Psoas muscle (tissue), 8 donors: ENCODE measurements around the gene PGAP2. TPM values are rescaled to one million over a fixed set of nuclear protein-coding genes. Genes with fewer than 3 reads are reported as not detected.

Experiments used
- ATAC-seq, 4 donors: fragments of 200-7000 bp; cut with Tn5 transposase; one replicate each; pipeline ENCODE4 v1.9.1; 2020; ENCODE audit warnings: moderate library complexity in 3 of 4, mild to moderate bottlenecking in 2 of 4
- DNase-seq, 2 donors: peaks; one replicate each; pipeline ENCODE4 v3.0.0-alpha.2; 2020
- H3K27ac ChIP-seq: fragments of 200-600 bp; one replicate; pipeline ENCODE4 v1.8.0; 2022
- H3K27me3 ChIP-seq, 3 donors: fragments of 200-600 bp in 1 of 3; one replicate each; pipeline versions ENCODE4 v1.6.1 to v1.8.0; 2013 to 2022; ENCODE audit warnings: low read length in 2 of 3, mild to moderate bottlenecking in 2 of 3, moderate library complexity in 1 of 3; ENCODE audit not compliant: insufficient read depth in 3 of 3
- H3K36me3 ChIP-seq, 2 donors: fragments of 200-600 bp in 1 of 2; one replicate each; pipeline versions ENCODE4 v1.6.1 to v1.8.0; 2013 to 2022; ENCODE audit warnings: low read depth in 1 of 2, mild to moderate bottlenecking in 1 of 2, moderate library complexity in 1 of 2; ENCODE audit not compliant: insufficient read depth in 1 of 2
- H3K4me1 ChIP-seq: fragments of 200-600 bp; one replicate; pipeline ENCODE4 v1.8.0; 2022
- H3K4me3 ChIP-seq: fragments of 200-600 bp; one replicate; pipeline ENCODE4 v1.8.0; 2022; ENCODE audit warnings: mild to moderate bottlenecking
- H3K9me3 ChIP-seq: fragments of 200-600 bp; one replicate; pipeline ENCODE4 v1.8.0; 2022
- WGBS, 3 donors: extraction: QIAGEN DNeasy Blood & Tissue Kit; methylation state at CpG; one replicate each; pipeline versions ENCODE4 v1.1.6 to v1.1.7; 2013; 5-methylcytosine and 5-hydroxymethylcytosine counted together
- intact Hi-C, 2 donors: fragments of 100-400 bp; cut with DNase I; formaldehyde crosslinking; loops; one replicate each; pipeline versions ENCODE4 v1.11.0 to v1.14.2; 2022
- polyA plus RNA-seq, 3 donors: library from polyadenylated mRNA; stranded (reverse); fragments of 200-250 nt; gene quantifications; one replicate each; pipeline ENCODE4 v1.2.3, GENCODE V29; 2013
- total RNA-seq, 4 donors: library from RNA; stranded (reverse); fragmentation: NEBNext Ultra II Directional in 2 of 4; extraction: Animal tissue kit (Norgen Biotek cat#: 25700) in 2 of 4; gene quantifications; one replicate each; pipeline versions ENCODE4 v1.2.1 to v1.2.4, GENCODE V29; 2021 to 2023
- TF ChIP-seq, protein P1 (sequence below): fragments of 200-600 bp; IDR thresholded peaks from one replicate; pipeline ENCODE4 v1.8.0; 2022; ENCODE audit warnings: antibody characterized with exemption
- donor health status: healthy with polysubstance abuse.
- donor health status: DM: no; HTN: no; CAD: no; lungs with moderate emphysema.
- donor health status: Bipolar disorder and iron deficiency.
- donor health status: healthy.
- donor health status: DM: yes; HTN: yes; CAD: no.
- donor health status: DM: no; HTN: no; CAD: no.
- donor health status: DM: no; HTN: no; CAD: no.
- donor health status: DM: yes; HTN: yes; CAD: no.

Gene PGAP2
- total and polyA plus RNA-seq, 7 donors = 4.5 to 14.5 (median 6.0) TPM

DNA sequence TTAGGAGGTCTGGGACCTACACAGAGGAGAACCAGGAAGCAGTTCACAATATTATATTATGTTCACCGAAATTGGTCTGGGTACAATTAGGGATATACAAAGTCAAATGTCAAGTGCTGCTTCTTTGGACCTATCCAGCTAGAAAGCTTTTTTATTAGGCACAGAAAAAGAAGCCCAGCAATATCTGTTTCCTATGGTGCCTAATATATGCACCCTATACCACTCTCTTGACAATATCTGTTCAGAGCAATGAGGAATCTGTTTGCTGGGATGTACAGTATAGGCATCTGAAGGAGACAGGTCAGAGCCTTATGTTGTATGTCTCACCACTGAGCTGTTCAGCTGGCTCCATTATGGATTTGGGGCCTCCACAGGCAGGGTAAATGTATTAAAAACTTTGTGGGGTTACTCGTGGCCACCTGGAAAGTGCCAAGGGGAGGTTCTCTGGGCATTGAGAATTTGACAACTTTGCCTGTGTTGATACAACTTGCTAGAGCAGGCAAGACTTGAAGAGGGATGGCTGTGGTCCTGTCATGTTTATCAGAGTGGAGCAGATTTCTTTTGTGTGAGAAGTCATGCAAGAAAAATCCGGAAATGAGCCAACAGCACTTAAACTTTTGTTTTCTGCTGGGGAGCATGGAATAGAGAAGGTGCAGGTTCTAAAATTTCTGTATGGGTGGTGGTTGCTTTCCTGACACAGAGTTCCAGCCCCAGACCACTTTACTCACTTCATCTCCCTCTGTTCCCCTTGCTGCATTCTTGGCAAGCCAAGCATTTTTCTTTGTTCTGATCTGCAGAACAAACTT is 57.2 kb downstream of the PGAP2 start:
- intact Hi-C loops = no loop called here
- TF ChIP-seq, protein P1, sequence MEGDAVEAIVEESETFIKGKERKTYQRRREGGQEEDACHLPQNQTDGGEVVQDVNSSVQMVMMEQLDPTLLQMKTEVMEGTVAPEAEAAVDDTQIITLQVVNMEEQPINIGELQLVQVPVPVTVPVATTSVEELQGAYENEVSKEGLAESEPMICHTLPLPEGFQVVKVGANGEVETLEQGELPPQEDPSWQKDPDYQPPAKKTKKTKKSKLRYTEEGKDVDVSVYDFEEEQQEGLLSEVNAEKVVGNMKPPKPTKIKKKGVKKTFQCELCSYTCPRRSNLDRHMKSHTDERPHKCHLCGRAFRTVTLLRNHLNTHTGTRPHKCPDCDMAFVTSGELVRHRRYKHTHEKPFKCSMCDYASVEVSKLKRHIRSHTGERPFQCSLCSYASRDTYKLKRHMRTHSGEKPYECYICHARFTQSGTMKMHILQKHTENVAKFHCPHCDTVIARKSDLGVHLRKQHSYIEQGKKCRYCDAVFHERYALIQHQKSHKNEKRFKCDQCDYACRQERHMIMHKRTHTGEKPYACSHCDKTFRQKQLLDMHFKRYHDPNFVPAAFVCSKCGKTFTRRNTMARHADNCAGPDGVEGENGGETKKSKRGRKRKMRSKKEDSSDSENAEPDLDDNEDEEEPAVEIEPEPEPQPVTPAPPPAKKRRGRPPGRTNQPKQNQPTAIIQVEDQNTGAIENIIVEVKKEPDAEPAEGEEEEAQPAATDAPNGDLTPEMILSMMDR = no peak
- Histone ChIP-seq H3K9me3 (no peaks in the 10 kb centered on the region), H3K27ac (peak overlapping the region; percentile 79), H3K27me3 (no peaks in the 10 kb centered on the region), H3K36me3 (no peaks in the 10 kb centered on the region), H3K4me3 (peak overlapping the region; percentile 27), H3K4me1 (peaks cover 83% of the 10 kb centered on the region)
- WGBS, 3 donors = 31 to 38% (median 33%) methylated on average over 3 of the region's 3 CpGs
- DNase-seq (no peak), ATAC-seq (no peak)

DNA sequence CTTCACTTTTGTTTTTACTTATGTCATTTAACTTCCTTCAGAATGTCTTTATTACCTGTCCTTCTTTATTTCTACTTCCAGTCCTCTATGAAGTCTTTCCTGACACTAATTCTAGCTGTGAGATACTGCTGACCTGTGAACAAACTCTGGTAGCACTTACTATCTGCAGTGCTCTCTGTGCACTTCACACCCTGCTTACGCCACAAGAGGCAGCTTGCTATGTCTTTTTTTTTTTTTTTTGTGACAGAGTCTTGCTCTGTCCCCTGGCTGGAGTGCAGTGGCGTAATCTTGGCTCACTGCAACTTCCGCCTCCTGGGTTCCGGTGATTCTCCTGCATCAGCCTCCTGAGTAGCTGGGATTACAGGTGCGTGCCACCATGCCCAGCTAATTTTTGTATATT is 57.8 kb downstream of the PGAP2 start:
- no peaks in the 10 kb centered on the region for H3K27me3 ChIP-seq
- ATAC-seq = peak in 3 of 4 donors; percentile 49 to 71 (median 52)
- peak overlapping the region; percentile 27 for H3K4me3 ChIP-seq
- TF ChIP-seq, protein P1 = no peak
- no peaks in the 10 kb centered on the region for H3K36me3 ChIP-seq
- 61 to 86% (median 69%) methylated on average over 5 of the region's 5 CpGs for WGBS, 3 donors
- intact Hi-C loops = no loop called here
- peaks cover 80% of the 10 kb centered on the region for H3K4me1 ChIP-seq
- peak overlapping the region; percentile 79 for H3K27ac ChIP-seq
- peak; percentile 30 to 59 for DNase-seq
- H3K9me3 ChIP-seq = no peaks in the 10 kb centered on the region

DNA sequence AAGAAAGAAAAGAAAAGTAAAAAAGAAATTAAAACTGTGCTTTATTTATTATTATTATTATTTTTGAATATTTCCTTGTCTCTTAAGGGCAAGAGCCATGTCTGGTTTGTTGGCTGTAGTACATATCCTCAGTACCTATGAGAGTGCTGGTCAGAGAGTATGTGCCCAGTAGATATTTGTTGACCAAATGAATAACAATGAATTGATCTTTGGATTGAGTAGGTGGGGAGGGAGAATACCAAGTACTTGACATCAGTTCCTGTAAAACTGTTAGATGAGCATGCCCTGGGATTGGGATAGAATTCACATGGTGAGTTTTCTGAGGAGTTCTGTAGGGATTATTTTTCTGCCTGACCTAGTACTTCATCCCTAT is 58.5 kb downstream of the PGAP2 start:
- Histone ChIP-seq H3K9me3 (no peaks in the 10 kb centered on the region), H3K4me1 (peaks cover 75% of the 10 kb centered on the region), H3K36me3 (no peaks in the 10 kb centered on the region), H3K27me3 (no peaks in the 10 kb centered on the region), H3K4me3 (no peak overlapping the region), H3K27ac (peak overlapping the region; percentile 79)
- intact Hi-C loops = no loop called here
- TF ChIP-seq, protein P1 = no peak
- ATAC-seq (no peak), DNase-seq (no peak)

DNA sequence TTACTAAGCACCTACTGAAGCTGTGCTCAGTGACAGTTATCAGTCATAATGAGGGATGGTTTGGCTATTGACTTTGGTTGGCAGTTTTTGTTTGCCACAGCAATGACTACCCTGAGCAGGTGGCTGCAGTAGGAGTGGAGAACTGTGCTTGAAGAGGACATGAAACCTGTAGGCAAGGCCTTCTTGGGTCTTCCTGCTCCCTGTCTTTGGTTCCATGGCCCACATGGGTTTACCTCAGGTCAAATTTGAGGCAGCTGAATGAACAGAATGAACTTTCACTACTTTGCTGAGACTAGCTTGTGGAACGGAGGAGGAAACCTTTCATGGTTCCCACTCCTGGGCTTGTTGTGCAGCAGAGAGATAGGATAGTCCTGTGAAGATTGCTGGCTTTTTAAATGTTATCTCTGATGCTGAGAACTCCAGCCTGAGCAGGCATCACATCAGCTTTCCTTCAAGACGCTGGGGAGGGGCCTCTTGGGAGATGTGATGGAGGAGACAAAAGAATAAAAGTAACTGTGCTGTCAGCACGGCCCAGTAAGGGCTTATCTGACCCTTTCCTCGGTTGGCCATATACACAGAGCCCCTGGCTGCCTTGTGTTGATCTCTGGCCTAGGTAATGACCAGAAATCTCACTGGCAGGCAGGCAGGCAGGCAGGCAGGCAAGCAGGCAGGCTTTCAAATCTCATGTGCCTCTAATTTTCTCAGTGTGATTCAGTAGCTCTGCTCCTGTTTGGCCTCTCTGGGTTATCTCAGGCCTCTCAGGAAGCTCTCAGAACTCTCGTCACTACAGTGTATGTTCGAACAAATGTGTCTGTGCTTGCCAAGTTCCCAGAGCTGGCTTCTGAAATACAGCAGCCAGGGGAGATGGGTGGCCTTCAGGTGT is 59.1 kb downstream of the PGAP2 start:
- Histone ChIP-seq H3K9me3 (no peaks in the 10 kb centered on the region), H3K36me3 (no peaks in the 10 kb centered on the region), H3K4me1 (peaks cover 72% of the 10 kb centered on the region), H3K27me3 (no peaks in the 10 kb centered on the region), H3K27ac (peak overlapping the region; percentile 79), H3K4me3 (peak overlapping the region; percentile 21)
- TF ChIP-seq, protein P1 = no peak
- 10 to 24% (median 11%) methylated on average over 6 of the region's 6 CpGs for WGBS, 3 donors
- DNase-seq (no peak), ATAC-seq (peak; percentile 72 to 89 (median 88))
- intact Hi-C loops = no loop called here
